Measurements from ENCODE around the gene NCKAP5. TPM values are rescaled to one million over a fixed set of nuclear protein-coding genes. Genes with fewer than 3 reads are reported as not detected.

The NCKAP5 gene
- total RNA-seq, 1 donor from 2014 or later: 2.7 TPM

DNA sequence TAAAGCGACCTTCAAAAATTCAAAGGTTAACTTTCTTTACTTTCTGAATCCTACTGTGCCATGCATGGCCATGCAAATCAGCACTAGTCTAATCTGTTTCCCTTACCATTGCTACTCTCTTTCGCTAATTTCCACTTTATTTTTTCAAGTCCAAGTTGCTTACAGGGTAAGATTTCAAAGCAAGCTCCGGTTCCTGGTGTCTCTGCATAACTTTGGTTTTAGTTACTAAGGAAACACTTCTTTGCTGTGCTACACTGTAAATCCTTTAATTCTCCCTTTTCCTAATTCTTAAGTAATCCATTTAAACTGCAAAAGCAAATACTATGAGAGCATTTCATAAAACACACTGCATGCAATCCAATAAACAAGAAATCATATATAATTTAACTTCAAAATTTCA lies 514.7 kb downstream of the NCKAP5 start:
- no peaks in the 10 kb centered on the region for H3K79me2 ChIP-seq (ENCODE audit: insufficient read depth, low read length)
- H3K9me3 Mint-ChIP-seq (ENCODE audit: unreplicated experiment): no peaks in the 10 kb centered on the region
- H3K27ac ChIP-seq (ENCODE audit: low read depth, low read length): no peak overlapping the region
- DNase-seq (ENCODE audit: low read depth) (peak; percentile 23), FAIRE-seq (no peak)
- H3K9me3 ChIP-seq (ENCODE audit: insufficient read depth, low read depth, low read length): no peaks in the 10 kb centered on the region
- no peak for TF ChIP-seq EZH2 (IDR thresholded peaks at IDR 0.05; ENCODE audit: insufficient read depth, low read length)
- TF ChIP-seq, protein P1, sequence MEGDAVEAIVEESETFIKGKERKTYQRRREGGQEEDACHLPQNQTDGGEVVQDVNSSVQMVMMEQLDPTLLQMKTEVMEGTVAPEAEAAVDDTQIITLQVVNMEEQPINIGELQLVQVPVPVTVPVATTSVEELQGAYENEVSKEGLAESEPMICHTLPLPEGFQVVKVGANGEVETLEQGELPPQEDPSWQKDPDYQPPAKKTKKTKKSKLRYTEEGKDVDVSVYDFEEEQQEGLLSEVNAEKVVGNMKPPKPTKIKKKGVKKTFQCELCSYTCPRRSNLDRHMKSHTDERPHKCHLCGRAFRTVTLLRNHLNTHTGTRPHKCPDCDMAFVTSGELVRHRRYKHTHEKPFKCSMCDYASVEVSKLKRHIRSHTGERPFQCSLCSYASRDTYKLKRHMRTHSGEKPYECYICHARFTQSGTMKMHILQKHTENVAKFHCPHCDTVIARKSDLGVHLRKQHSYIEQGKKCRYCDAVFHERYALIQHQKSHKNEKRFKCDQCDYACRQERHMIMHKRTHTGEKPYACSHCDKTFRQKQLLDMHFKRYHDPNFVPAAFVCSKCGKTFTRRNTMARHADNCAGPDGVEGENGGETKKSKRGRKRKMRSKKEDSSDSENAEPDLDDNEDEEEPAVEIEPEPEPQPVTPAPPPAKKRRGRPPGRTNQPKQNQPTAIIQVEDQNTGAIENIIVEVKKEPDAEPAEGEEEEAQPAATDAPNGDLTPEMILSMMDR (IDR thresholded peaks at IDR 0.05; ENCODE audit: insufficient read depth, low read depth, low read length): no peak
- no peaks in the 10 kb centered on the region for H3K27me3 ChIP-seq (ENCODE audit: insufficient read depth, low read length)
- H3K4me3 ChIP-seq (ENCODE audit: insufficient read depth, low read depth, low read length): no peak overlapping the region
- H3K4me3 Mint-ChIP-seq (ENCODE audit: unreplicated experiment): no peak overlapping the region
- H3K27ac Mint-ChIP-seq (ENCODE audit: unreplicated experiment): no peak overlapping the region
- H3K36me3 Mint-ChIP-seq (ENCODE audit: low read depth, unreplicated experiment): no peaks in the 10 kb centered on the region
- peaks cover 14% of the 10 kb centered on the region for H3K4me1 Mint-ChIP-seq (ENCODE audit: low read depth, unreplicated experiment)
- no peaks in the 10 kb centered on the region for H4K20me1 ChIP-seq (ENCODE audit: insufficient read depth, low read length)
- H3K27me3 Mint-ChIP-seq (ENCODE audit: low read depth, unreplicated experiment): no peaks in the 10 kb centered on the region
- no peak overlapping the region for H3K9ac ChIP-seq (ENCODE audit: low read length)
- no peak overlapping the region for H2AFZ ChIP-seq (ENCODE audit: low read depth, low read length)
- no peak overlapping the region for H3K4me2 ChIP-seq (ENCODE audit: low read length)
- H3K4me1 ChIP-seq (ENCODE audit: insufficient read depth, low read length): no peaks in the 10 kb centered on the region
- no peaks in the 10 kb centered on the region for H3K36me3 ChIP-seq (ENCODE audit: insufficient read depth, low read length)

DNA sequence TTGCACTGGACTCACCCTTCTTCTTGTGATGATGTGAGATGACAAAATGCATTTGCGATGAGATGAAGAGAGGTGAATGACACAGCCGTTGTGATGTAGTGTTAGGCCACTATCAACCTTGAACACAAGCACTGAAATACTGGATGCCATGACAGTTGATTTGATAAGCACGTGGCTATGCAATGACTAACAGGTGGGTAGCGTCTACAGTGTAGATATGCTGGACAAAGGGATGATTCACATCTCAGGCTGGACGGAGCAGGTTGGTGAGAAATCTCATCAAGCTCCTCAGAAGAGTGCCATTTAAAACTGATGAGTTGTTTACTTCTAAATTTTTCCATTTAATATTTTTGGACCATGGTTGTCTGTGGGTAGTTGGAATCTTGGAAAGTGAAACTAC lies 522.5 kb downstream of the NCKAP5 start:
- Mint-ChIP-seq H3K27me3 (ENCODE audit: low read depth, unreplicated experiment) (no peaks in the 10 kb centered on the region), H3K4me1 (ENCODE audit: low read depth, unreplicated experiment) (peaks cover 26% of the 10 kb centered on the region), H3K9me3 (ENCODE audit: unreplicated experiment) (no peaks in the 10 kb centered on the region), H3K4me3 (ENCODE audit: unreplicated experiment) (no peak overlapping the region), H3K27ac (ENCODE audit: unreplicated experiment) (no peak overlapping the region), H3K36me3 (ENCODE audit: low read depth, unreplicated experiment) (no peaks in the 10 kb centered on the region)
- no peaks in the 10 kb centered on the region for H4K20me1 ChIP-seq (ENCODE audit: insufficient read depth, low read length)
- H3K27ac ChIP-seq (ENCODE audit: low read depth, low read length): no peak overlapping the region
- FAIRE-seq (no peak), DNase-seq (ENCODE audit: low read depth) (peak; percentile 69)
- no peak overlapping the region for H3K4me3 ChIP-seq (ENCODE audit: insufficient read depth, low read depth, low read length)
- no peak overlapping the region for H3K4me2 ChIP-seq (ENCODE audit: low read length)
- peak overlapping the region; percentile 10 for H2AFZ ChIP-seq (ENCODE audit: low read depth, low read length)
- H3K36me3 ChIP-seq (ENCODE audit: insufficient read depth, low read length): no peaks in the 10 kb centered on the region
- TF ChIP-seq, protein P1 (IDR thresholded peaks at IDR 0.05; ENCODE audit: insufficient read depth, low read depth, low read length): no peak
- no peak for TF ChIP-seq EZH2 (IDR thresholded peaks at IDR 0.05; ENCODE audit: insufficient read depth, low read length)
- H3K79me2 ChIP-seq (ENCODE audit: insufficient read depth, low read length): no peaks in the 10 kb centered on the region
- H3K9me3 ChIP-seq (ENCODE audit: insufficient read depth, low read depth, low read length): no peaks in the 10 kb centered on the region
- H3K27me3 ChIP-seq (ENCODE audit: insufficient read depth, low read length): no peaks in the 10 kb centered on the region
- H3K9ac ChIP-seq (ENCODE audit: low read length): no peak overlapping the region
- H3K4me1 ChIP-seq (ENCODE audit: insufficient read depth, low read length): no peaks in the 10 kb centered on the region

DNA sequence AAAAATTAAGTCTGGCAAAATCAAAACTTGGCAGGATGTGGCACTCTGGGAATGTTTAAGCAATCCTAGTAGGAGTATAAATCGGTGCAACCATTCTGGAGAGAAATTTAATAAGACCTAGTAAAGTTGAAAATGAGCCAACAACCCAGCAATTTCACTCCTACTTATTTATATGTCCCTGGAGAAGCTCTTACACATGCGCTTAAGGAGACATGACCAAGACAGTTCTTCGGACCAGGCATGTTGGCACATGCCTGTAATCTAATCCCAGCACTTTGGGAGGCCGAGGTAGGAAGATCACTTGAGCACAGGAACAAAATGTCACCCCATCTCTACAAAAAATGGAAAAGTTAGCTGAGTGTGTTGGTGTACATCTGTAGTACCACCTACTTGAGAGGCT lies 523.7 kb downstream of the NCKAP5 start:
- Histone ChIP-seq H3K4me2 (ENCODE audit: low read length) (no peak overlapping the region), H3K27me3 (ENCODE audit: insufficient read depth, low read length) (no peaks in the 10 kb centered on the region), H4K20me1 (ENCODE audit: insufficient read depth, low read length) (no peaks in the 10 kb centered on the region), H2AFZ (ENCODE audit: low read depth, low read length) (no peak overlapping the region), H3K4me3 (ENCODE audit: insufficient read depth, low read depth, low read length) (no peak overlapping the region), H3K9ac (ENCODE audit: low read length) (no peak overlapping the region), H3K36me3 (ENCODE audit: insufficient read depth, low read length) (no peaks in the 10 kb centered on the region), H3K4me1 (ENCODE audit: insufficient read depth, low read length) (no peaks in the 10 kb centered on the region), H3K9me3 (ENCODE audit: insufficient read depth, low read depth, low read length) (no peaks in the 10 kb centered on the region), H3K79me2 (ENCODE audit: insufficient read depth, low read length) (no peaks in the 10 kb centered on the region), H3K27ac (ENCODE audit: low read depth, low read length) (no peak overlapping the region)
- H3K4me1 Mint-ChIP-seq (ENCODE audit: low read depth, unreplicated experiment): peaks cover 34% of the 10 kb centered on the region
- H3K9me3 Mint-ChIP-seq (ENCODE audit: unreplicated experiment): no peaks in the 10 kb centered on the region
- no peak for TF ChIP-seq EZH2 (IDR thresholded peaks at IDR 0.05; ENCODE audit: insufficient read depth, low read length)
- TF ChIP-seq, protein P1 (IDR thresholded peaks at IDR 0.05; ENCODE audit: insufficient read depth, low read depth, low read length): no peak
- no peak for DNase-seq (ENCODE audit: low read depth)
- no peak overlapping the region for H3K27ac Mint-ChIP-seq (ENCODE audit: unreplicated experiment)
- H3K36me3 Mint-ChIP-seq (ENCODE audit: low read depth, unreplicated experiment): no peaks in the 10 kb centered on the region
- no peak overlapping the region for H3K4me3 Mint-ChIP-seq (ENCODE audit: unreplicated experiment)
- FAIRE-seq: no peak
- no peaks in the 10 kb centered on the region for H3K27me3 Mint-ChIP-seq (ENCODE audit: low read depth, unreplicated experiment)
